HepG2 (cell line): Measurements from ENCODE around the gene ACTR1A. TPM values are rescaled to one million over a fixed set of nuclear protein-coding genes. Genes with fewer than 3 reads are reported as not detected.

Source experiments
- AHR ChIP-seq: IDR thresholded peaks from 2 replicates; pipeline ENCODE4 v1.6.1; 2018; ENCODE audit warnings: missing genetic modification reagents, missing compliant biosample characterization
- MLX ChIP-seq: IDR thresholded peaks from 2 replicates; pipeline ENCODE4 v1.6.1; 2016
- NR2C2 ChIP-seq: sonication (generic); formaldehyde crosslinking; IDR thresholded peaks from 2 replicates; pipeline ENCODE4 v1.4.0; 2020; ENCODE audit warnings: missing genetic modification reagents, mild to moderate bottlenecking, moderate library complexity, borderline replicate concordance
- RERE ChIP-seq: IDR thresholded peaks from 2 replicates; pipeline ENCODE4 v1.6.1; 2016; ENCODE audit warnings: low read depth, missing genetic modification reagents, missing compliant biosample characterization
- REXO4 ChIP-seq: sonication (generic); formaldehyde crosslinking; IDR thresholded peaks from 2 replicates; pipeline ENCODE4 v1.8.0; 2022; ENCODE audit warnings: missing genetic modification reagents, mild to moderate bottlenecking, borderline replicate concordance
- ZBTB40 ChIP-seq, 2 experiments: fragments of 450-650 bp in 1 of 2; sonication (generic) in 1 of 2; formaldehyde crosslinking in 1 of 2; IDR thresholded peaks; 2 replicates each; pipeline versions ENCODE4 v1.6.1 to v1.8.0; 2016 to 2022; ENCODE audit warnings: antibody characterized with exemption in 1 of 2, mild to moderate bottlenecking in 1 of 2, missing genetic modification reagents in 1 of 2
- ZC3H4 ChIP-seq: sonication (generic); formaldehyde crosslinking; IDR thresholded peaks from 2 replicates; pipeline ENCODE4 v1.4.0; 2020; ENCODE audit warnings: missing genetic modification reagents, borderline replicate concordance
- ZNF350 ChIP-seq: sonication (generic); formaldehyde crosslinking; IDR thresholded peaks from 2 replicates; pipeline ENCODE4 v1.4.0; 2020; ENCODE audit warnings: mild to moderate bottlenecking, low read depth, missing genetic modification reagents, borderline replicate concordance
- ZNF430 ChIP-seq: sonication (generic); formaldehyde crosslinking; IDR thresholded peaks from 2 replicates; pipeline ENCODE4 v1.9.0; 2021; ENCODE audit warnings: mild to moderate bottlenecking, missing genetic modification reagents
- ZNF598 ChIP-seq: sonication (generic); formaldehyde crosslinking; IDR thresholded peaks from 2 replicates; pipeline ENCODE4 v1.5.1; 2020; ENCODE audit warnings: mild to moderate bottlenecking, missing genetic modification reagents, borderline replicate concordance
- ZNF724P ChIP-seq: sonication (generic); formaldehyde crosslinking; IDR thresholded peaks from 2 replicates; pipeline ENCODE4 v1.8.0; 2022; ENCODE audit warnings: missing genetic modification reagents, borderline replicate concordance
- ZNF781 ChIP-seq: sonication (generic); formaldehyde crosslinking; IDR thresholded peaks from 2 replicates; pipeline ENCODE4 v1.5.1; 2020; ENCODE audit warnings: borderline replicate concordance, mild to moderate bottlenecking, missing genetic modification reagents; ENCODE audit errors: not compliant biosample characterization
- polyA plus RNA-seq, 8 experiments: library from polyadenylated mRNA; depleted of rRNA in 3 of 8; stranded (reverse) in 7 of 8; unstranded in 1 of 8; fragments of >200 nt; fragmentation: Illumina TruSeq in 4 of 8; extraction: Trizol in 4 of 8; gene quantifications; 2 replicates each; pipeline versions ENCODE4 v1.2.1 to v1.2.3, GENCODE V29; 2011 to 2016; ENCODE audit warnings: low read depth in 4 of 8, missing spikeins in 1 of 8, mixed read lengths in 1 of 8; ENCODE audit not compliant: insufficient read depth in 1 of 8
- total RNA-seq, 5 experiments: library from RNA; depleted of rRNA; stranded (reverse); fragments of >200 nt; fragmentation: Illumina TruSeq; extraction: Trizol; gene quantifications; 2 replicates each; pipeline ENCODE4 v1.2.3, GENCODE V29; 2016; ENCODE audit warnings: low read depth in 1 of 5

ACTR1A gene
- total and polyA plus RNA-seq, 2 of the 13 experiments (the other 11 are each of a cell fraction or from before 2014, with no cell fraction given) = 59.6 to 62.8 TPM

GRCh38 chr10:102502337-102503151, at the start of gene ACTR1A (continued):
- TF ChIP-seq ZNF781 (CRISPR knock-in tag) (no peak), MLX (CRISPR knock-in tag) (peak; percentile 9; the same call in 1 of the 2 replicates), ZBTB40 (IDR thresholded peaks at IDR 0.05) (no peak), ZBTB40 (CRISPR knock-in tag; IDR thresholded peaks at IDR 0.05) (peak; percentile 55; the same call in 1 of the 2 replicates), ZC3H4 (no peak), ZNF598 (CRISPR knock-in tag) (peak; percentile 89; the same call in 1 of the 2 replicates), AHR (CRISPR knock-in tag) (0 out of 2 replicates have a peak, but pooled peaks have one; percentile 52), ZNF350 (CRISPR knock-in tag) (peak; percentile 76; the same call in 1 of the 2 replicates), RERE (no peak), ZNF430 (no peak), REXO4 (no peak), NR2C2 (CRISPR knock-in tag) (peak; percentile 91), ZNF724P (no peak)
